ENCODE measurements around the gene POLQ. TPM values are rescaled to one million over a fixed set of nuclear protein-coding genes. Genes with fewer than 3 reads are reported as not detected.

Gene POLQ
- total and polyA plus RNA-seq, 2 of the 4 experiments (the other 2 are of a cell fraction): 1.8 to 5.0 TPM

DNA sequence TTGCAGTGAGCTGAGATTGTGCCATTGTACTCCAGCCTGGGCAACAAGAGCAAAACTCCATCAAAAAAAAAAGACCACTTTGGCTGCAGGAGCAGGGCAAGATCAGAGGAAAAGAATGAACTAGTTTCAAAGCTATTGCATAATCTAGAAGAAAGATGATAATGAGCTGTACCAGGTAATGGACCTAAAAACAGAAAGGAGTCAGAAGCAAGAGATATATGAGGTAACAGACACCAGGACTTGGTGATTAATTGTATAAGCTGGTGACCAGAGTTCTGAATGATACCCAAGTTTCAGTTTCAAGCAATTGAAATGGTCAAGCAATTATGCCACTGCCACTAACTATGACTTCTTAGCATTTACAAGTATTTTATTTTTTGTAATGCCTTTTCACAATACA, 2.9 kb downstream of the POLQ start:
- TF ChIP-seq POLR2A (IDR thresholded peaks at IDR 0.05; ENCODE audit: low read depth, low read length) (no peak), CHD1 (IDR thresholded peaks at IDR 0.05; ENCODE audit: low read depth, low read length) (no peak), CEBPB (IDR thresholded peaks at IDR 0.05; ENCODE audit: low read depth, low read length) (peak; percentile 56; the same call in 1 of the 2 replicates)
- Histone ChIP-seq H3K18ac (ENCODE audit: low read depth, low read length) (no peak overlapping the region), H2AK5ac (ENCODE audit: low read depth, low read length) (no peak overlapping the region), H3K4me1 (ENCODE audit: control insufficient read depth, insufficient read depth, low read length) (no peaks in the 10 kb centered on the region), H3K27ac (ENCODE audit: insufficient read depth, low read length) (no peak overlapping the region), H4K20me1 (ENCODE audit: insufficient read depth, low read length) (no peaks in the 10 kb centered on the region), H2BK20ac (ENCODE audit: low read depth, low read length) (no peak overlapping the region), H2AFZ (replicated peaks; ENCODE audit: low read length, poor library complexity) (no peak overlapping the region), H2AK9ac (replicated peaks; ENCODE audit: low read depth, low read length, poor library complexity) (no peak overlapping the region), H3K9ac (ENCODE audit: low read depth, low read length) (no peak overlapping the region), H3K27me3 (ENCODE audit: control insufficient read depth, insufficient read depth, low read length) (no peaks in the 10 kb centered on the region), H4K5ac (ENCODE audit: low read depth, low read length) (no peak overlapping the region), H3K14ac (replicated peaks; ENCODE audit: low read depth, low read length) (no peak overlapping the region), H3K4me3 (ENCODE audit: insufficient read depth, low read depth, low read length) (no peak overlapping the region), H3K79me1 (ENCODE audit: low read depth in 1 of 2, low read length in 2 of 2) (peaks cover 3 to 17% of the 10 kb centered on the region in 2 experiments), H3K9me3 (ENCODE audit: control insufficient read depth, insufficient read depth, low read length) (no peaks in the 10 kb centered on the region), H3K4me2 (ENCODE audit: low read depth, low read length) (no peak overlapping the region), H4K91ac (ENCODE audit: insufficient read depth, low read depth, low read length) (no peak overlapping the region), H4K8ac (ENCODE audit: low read depth in 2 of 2, low read length in 2 of 2) (no peak overlapping the region), H2BK5ac (ENCODE audit: low read depth, low read length, poor library complexity, severe bottlenecking) (no peak overlapping the region), H2BK15ac (ENCODE audit: low read depth, low read length) (no peak overlapping the region), H2BK120ac (ENCODE audit: low read depth, low read length) (no peak overlapping the region), H3K56ac (ENCODE audit: extremely low read depth, insufficient read depth, low read length) (no peak overlapping the region), H3K4ac (ENCODE audit: low read depth, low read length) (no peak overlapping the region), H3K36me3 (ENCODE audit: control insufficient read depth, insufficient read depth, low read length) (no peaks in the 10 kb centered on the region), H3K9me1 (ENCODE audit: insufficient read depth, low read length) (no peaks in the 10 kb centered on the region), H3K23ac (ENCODE audit: low read depth, low read length) (no peak overlapping the region; the same call in 1 of the 2 replicates)
- no peak for ATAC-seq (ENCODE audit: low read depth)
- in situ Hi-C loops (cut with MboI; ENCODE audit: low sequenced_read_pairs) (no loop called here), dilution Hi-C loops (cut with HindIII; ENCODE audit: low sequenced_read_pairs, unreplicated experiment) (no loop called here), intact Hi-C loops (cut with micrococcal nuclease) (no loop called here)
- POLR2A ChIA-PET (ENCODE audit: unreplicated experiment): no interaction called here
- no TSS peak for BruUV-seq (replicated peaks)
- CTCF ChIA-PET: interaction anchor here (0.6 kb wide), 1 partner anchor 908 kb away, joined by 4 read pairs; no protein-coding TSS in a partner anchor
- no peak for DNase-seq

All from IMR-90 (cell line).